Measurements from ENCODE around the gene TRNT1. TPM values are rescaled to one million over a fixed set of nuclear protein-coding genes. Genes with fewer than 3 reads are reported as not detected.
A peak's percentile ranks its signal among the peaks of the same experiment; 100 is the strongest.

TRNT1 gene
- total RNA-seq, 1 donor from 2014 or later, result 39.2 TPM

DNA sequence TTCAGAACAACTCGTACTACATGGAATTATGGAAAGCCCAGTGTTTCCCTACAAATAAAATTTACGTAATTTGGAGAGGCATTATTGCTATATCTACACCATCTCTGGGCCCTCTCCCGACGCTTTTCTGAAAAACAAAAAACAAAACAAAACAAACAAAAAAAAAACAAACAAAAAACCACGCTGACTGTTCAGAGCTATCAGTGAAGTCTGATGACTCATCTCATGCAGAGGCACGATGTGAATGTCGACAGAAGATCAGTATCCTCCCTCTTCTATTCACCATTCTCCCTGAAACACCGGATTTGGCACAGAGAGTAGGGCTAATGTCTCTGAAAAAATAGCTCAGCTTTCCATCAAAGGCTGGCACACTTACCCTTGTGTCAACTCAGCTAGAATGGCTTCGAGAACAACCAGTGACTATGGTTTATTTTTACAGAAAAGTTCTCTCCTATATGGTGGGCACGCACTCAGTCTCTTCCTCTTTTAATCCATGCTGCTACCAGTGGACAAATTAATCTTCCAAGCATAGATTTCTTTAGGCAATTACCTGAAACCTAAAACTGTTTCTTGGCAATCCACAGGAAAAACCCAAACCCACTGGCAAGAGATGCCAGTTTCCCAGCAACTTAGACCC lies 51.2 kb downstream of the TRNT1 start:
- DNase-seq (ENCODE audit: low spot score), result no peak

- DNase-seq (ENCODE audit: low spot score), result no peak
These were observed 52.0 kb downstream of the TRNT1 start for GRCh38 chr3:3178498-3179328.

DNA sequence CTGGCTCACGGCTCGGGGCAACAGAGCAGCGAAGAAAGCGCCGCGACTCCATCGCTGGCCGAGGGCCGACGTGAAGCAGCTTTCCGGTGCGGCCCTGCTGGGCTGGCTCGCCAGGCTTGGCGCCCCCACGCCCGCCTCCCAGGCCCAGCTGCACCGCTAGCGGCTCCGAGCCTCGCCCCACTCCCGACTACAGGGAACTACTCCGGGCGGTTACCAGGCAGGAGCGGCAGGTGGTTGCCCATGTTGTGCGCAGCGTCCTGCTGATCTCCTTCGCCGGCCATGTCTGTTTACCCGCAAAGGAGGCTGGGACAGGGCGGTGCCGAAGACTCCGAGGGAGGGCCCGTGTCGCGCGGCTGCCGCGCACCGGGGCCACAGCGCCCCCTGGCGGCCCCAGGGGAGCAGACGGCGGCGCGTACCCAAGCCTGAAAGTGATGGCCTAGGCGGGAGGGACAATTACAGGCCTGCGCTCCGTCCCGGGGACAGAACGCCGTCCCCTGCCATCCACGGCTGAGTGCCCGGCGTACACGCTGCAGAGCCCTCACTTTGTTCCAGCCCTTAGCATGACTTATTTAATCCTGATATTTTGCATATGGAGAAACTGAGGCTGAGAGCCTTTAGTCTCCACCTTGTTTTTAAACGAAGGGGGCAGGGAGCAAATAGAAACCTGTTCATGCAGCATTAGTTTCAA lies 52.8 kb downstream of the TRNT1 start, which contains the start of gene CRBN:
Gene CRBN, minus strand, starts transcription at position 285 of the 688 bp plus-strand sequence. Its CDS starts 4 bp downstream, at position 281.
- DNase-seq (ENCODE audit: low spot score), result peak; percentile 90

GRCh38 chr3:3180456-3180855 lies 53.7 kb downstream of the TRNT1 start:
- DNase-seq (ENCODE audit: low spot score), result no peak

- DNase-seq (ENCODE audit: low spot score), result no peak
These were observed 58.1 kb downstream of the TRNT1 start for GRCh38 chr3:3184876-3185275.

DNA sequence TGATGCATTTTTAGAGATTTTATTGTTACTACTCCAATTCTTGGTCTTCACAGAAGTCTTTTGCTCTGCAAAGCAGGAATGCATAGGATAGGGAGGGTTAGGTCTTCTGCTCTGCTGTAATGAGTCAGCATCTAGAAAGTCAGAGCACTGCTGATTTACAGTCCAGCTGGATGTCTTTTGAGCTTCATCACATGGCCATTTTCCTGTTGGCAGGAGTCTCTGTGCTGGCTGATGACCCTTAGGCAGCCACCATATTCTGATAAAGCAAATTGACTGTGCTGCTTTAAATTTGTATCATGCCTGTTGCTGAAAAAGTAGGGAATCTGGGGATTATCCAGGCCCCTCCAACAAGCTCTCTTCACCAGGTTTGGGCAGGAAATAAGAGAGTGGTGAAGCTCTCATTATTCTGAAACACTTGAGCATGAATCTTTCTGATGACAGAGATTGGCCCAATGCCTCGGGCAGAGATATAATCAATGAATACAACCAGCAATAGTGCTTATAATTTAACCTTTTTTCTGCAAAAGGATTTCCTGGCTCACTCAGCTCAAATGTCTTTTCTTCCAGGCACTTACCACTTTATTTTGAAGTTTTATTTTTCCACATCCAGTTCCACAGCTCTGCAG lies 62.5 kb downstream of the TRNT1 start:
- DNase-seq (ENCODE audit: low spot score), result peak; percentile 83

GRCh38 chr3:3189961-3190360 lies 63.2 kb downstream of the TRNT1 start:
- no peak for DNase-seq (ENCODE audit: low spot score)

DNA sequence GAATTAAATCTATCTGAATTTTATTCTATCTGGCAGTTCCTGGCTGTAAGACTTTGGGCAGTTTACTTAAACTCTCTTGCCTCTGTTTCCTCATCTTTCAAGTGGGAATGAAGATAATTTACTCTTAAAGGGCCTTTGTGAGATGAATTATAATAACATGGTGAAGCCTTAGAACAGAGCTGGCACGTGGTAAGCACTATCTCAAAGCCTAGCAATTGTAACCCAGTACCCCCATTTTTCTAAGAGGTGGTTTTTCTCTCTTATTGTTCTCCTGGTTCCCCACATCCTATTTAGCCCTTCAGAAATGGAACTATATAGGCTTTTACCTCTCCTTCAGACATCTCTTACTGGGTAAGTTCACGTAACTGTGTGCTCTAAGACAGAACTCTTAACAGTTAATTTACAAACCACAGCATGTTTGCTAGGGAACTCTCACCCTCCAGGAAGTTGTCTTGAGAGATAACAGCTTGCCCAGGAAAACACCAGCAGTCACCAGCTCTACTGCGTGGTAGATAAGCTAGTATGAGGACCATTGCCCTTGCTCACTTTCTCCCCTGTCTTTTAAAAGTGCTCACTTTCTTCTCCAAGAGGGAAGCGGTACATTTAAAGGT lies 65.0 kb downstream of the TRNT1 start:
- no peak for DNase-seq (ENCODE audit: low spot score)

GRCh38 chr3:3192286-3192675 lies 65.5 kb downstream of the TRNT1 start:
- DNase-seq (ENCODE audit: low spot score), result no peak

GRCh38 chr3:3194861-3195260 lies 68.1 kb downstream of the TRNT1 start:
- DNase-seq (ENCODE audit: low spot score), result no peak

- DNase-seq (ENCODE audit: low spot score), result no peak
These were observed 69.6 kb downstream of the TRNT1 start for GRCh38 chr3:3196148-3196861.

Other genes starting within 250 kb of the TRNT1 start
- 3.9 TPM for gene IL5RA, start 16.6 kb upstream of the TRNT1 start, total RNA-seq (ENCODE audit: insufficient read depth, low replicate concordance)
- gene CRBN, start 52.8 kb downstream of the TRNT1 start, total RNA-seq (ENCODE audit: insufficient read depth, low replicate concordance), result 102 TPM